Endodermal cell (in vitro differentiated cells): ENCODE measurements around the gene CRISPLD2. TPM values are rescaled to one million over a fixed set of nuclear protein-coding genes. Genes with fewer than 3 reads are reported as not detected.

Experiments
- DNase-seq: peaks from one replicate; pipeline ENCODE4 v3.0.0-alpha.2; 2017
- H3K27ac ChIP-seq: 2 replicates; pipeline ENCODE4 v1.5.1; 2013; ENCODE audit warnings: mild to moderate bottlenecking, low read depth, low read length, moderate library complexity
- H3K27me3 ChIP-seq: 2 replicates; pipeline ENCODE4 v1.6.1; 2013; ENCODE audit warnings: mild to moderate bottlenecking, low read length, moderate library complexity; ENCODE audit not compliant: insufficient read depth, control insufficient read depth, poor library complexity, severe bottlenecking
- H3K36me3 ChIP-seq: 2 replicates; pipeline ENCODE4 v1.7.0; 2013; ENCODE audit warnings: mild to moderate bottlenecking, low read length, moderate library complexity; ENCODE audit not compliant: control insufficient read depth, insufficient read depth
- H3K4me1 ChIP-seq: one replicate; pipeline ENCODE4 v1.7.0; 2013; ENCODE audit warnings: low read length; ENCODE audit not compliant: control insufficient read depth, insufficient read depth
- H3K4me3 ChIP-seq: 2 replicates; pipeline ENCODE4 v1.5.1; 2013; ENCODE audit warnings: mild to moderate bottlenecking, low read length, moderate library complexity
- H3K9ac ChIP-seq: 2 replicates; pipeline ENCODE4 v1.6.1; 2013; ENCODE audit warnings: mild to moderate bottlenecking, low read length, moderate library complexity; ENCODE audit not compliant: poor library complexity, severe bottlenecking; ENCODE audit errors: extremely low read depth
- H3K9me3 ChIP-seq: 2 replicates; pipeline ENCODE4 v1.6.1; 2013; ENCODE audit warnings: mild to moderate bottlenecking, low read length, moderate library complexity; ENCODE audit not compliant: control insufficient read depth
- H3K27ac Mint-ChIP-seq: 2 replicates; pipeline ENCODE4 v1.8.0; 2020; ENCODE audit warnings: mixed read lengths
- H3K27me3 Mint-ChIP-seq: 2 replicates; pipeline ENCODE4 v1.8.0; 2021; ENCODE audit warnings: mild to moderate bottlenecking, mixed read lengths; ENCODE audit not compliant: insufficient read depth
- H3K36me3 Mint-ChIP-seq: 2 replicates; pipeline ENCODE4 v1.8.0; 2020; ENCODE audit warnings: low read depth, mixed read lengths
- H3K4me1 Mint-ChIP-seq: 2 replicates; pipeline ENCODE4 v1.8.0; 2020; ENCODE audit warnings: mixed read lengths
- H3K4me3 Mint-ChIP-seq: 2 replicates; pipeline ENCODE4 v1.8.0; 2020; ENCODE audit warnings: mild to moderate bottlenecking, moderate library complexity, mixed read lengths
- H3K9me3 Mint-ChIP-seq: 2 replicates; pipeline ENCODE4 v1.8.0; 2020; ENCODE audit warnings: mild to moderate bottlenecking, mixed read lengths
- CTCF ChIP-seq: fragments of 200-600 bp; sonication (generic); conservative IDR thresholded peaks from 2 replicates; pipeline ENCODE4 v1.5.0; 2021; ENCODE audit warnings: antibody characterized with exemption, mild to moderate bottlenecking
- whole genome bisulfite sequencing, 2 experiments: methylation state at CpG; one replicate each; pipeline versions ENCODE4 v1.1.5 to v1.1.7; 2013; ENCODE audit warnings: missing lambda C conversion rate in 2 of 2, mixed read lengths in 1 of 2; ENCODE audit not compliant: insufficient coverage in 1 of 2, insufficient read length in 1 of 2; 5-methylcytosine and 5-hydroxymethylcytosine counted together
- total RNA-seq, 2 donors: library from RNA; stranded (reverse); fragmentation: NEBNext Ultra II Directional in 1 of 2; extraction: Animal tissue kit (Norgen Biotek cat#: 25700) in 1 of 2; gene quantifications; 2 replicates in 1 of 2; 3 replicates in 1 of 2; pipeline ENCODE4 v1.2.1, GENCODE V29; 2021

The CRISPLD2 gene
- total RNA-seq, 2 donors from 2014 or later, result 5.0 to 9.3 TPM

- Mint-ChIP-seq H3K9me3 (peaks cover 14% of the 10 kb centered on the region), H3K36me3 (no peaks in the 10 kb centered on the region)
Measured at GRCh38 chr16:84803146-84803545, 16.6 kb upstream of the CRISPLD2 start.

GRCh38 chr16:84804326-84804725, 15.5 kb upstream of the CRISPLD2 start:
- H3K4me3 ChIP-seq, result no peak overlapping the region
- no peaks in the 10 kb centered on the region for H3K36me3 ChIP-seq
- no peak for DNase-seq
- no peaks in the 10 kb centered on the region for H3K9me3 ChIP-seq
- Mint-ChIP-seq H3K27me3 (peaks cover 2% of the 10 kb centered on the region), H3K4me1 (no peaks in the 10 kb centered on the region), H3K36me3 (no peaks in the 10 kb centered on the region), H3K9me3 (peaks cover 14% of the 10 kb centered on the region), H3K27ac (no peak overlapping the region), H3K4me3 (no peak overlapping the region)
- no peaks in the 10 kb centered on the region for H3K27me3 ChIP-seq
- H3K4me1 ChIP-seq, result no peaks in the 10 kb centered on the region
- H3K27ac ChIP-seq, result no peak overlapping the region
- H3K9ac ChIP-seq, result no peak overlapping the region
- TF ChIP-seq CTCF, result no peak
- 92 to 95% methylated on average over 9 to 10 of the region's 10 CpGs for WGBS, 2 experiments

More at GRCh38 chr16:84803146-84803545, 16.6 kb upstream of the CRISPLD2 start:
- H3K27ac Mint-ChIP-seq, result no peak overlapping the region
- H3K36me3 ChIP-seq, result no peaks in the 10 kb centered on the region
- H3K27me3 Mint-ChIP-seq, result peaks cover 2% of the 10 kb centered on the region
- 84 to 85% methylated on average over 9 of the region's 9 CpGs for WGBS, 2 experiments
- no peaks in the 10 kb centered on the region for H3K27me3 ChIP-seq
- no peak for TF ChIP-seq CTCF
- H3K9ac ChIP-seq, result no peak overlapping the region
- no peaks in the 10 kb centered on the region for H3K4me1 Mint-ChIP-seq
- H3K4me1 ChIP-seq, result no peaks in the 10 kb centered on the region
- no peak overlapping the region for H3K27ac ChIP-seq
- no peak for DNase-seq
- H3K9me3 ChIP-seq, result no peaks in the 10 kb centered on the region
- no peak overlapping the region for H3K4me3 ChIP-seq
- no peak overlapping the region for H3K4me3 Mint-ChIP-seq

GRCh38 chr16:84806256-84806889, 13.4 kb upstream of the CRISPLD2 start:
- no peak overlapping the region for H3K9ac ChIP-seq

More at GRCh38 chr16:84806256-84806889, 13.4 kb upstream of the CRISPLD2 start:
- Mint-ChIP-seq H3K4me1 (no peaks in the 10 kb centered on the region), H3K9me3 (peaks cover 9% of the 10 kb centered on the region), H3K4me3 (no peak overlapping the region), H3K36me3 (no peaks in the 10 kb centered on the region), H3K27ac (no peak overlapping the region), H3K27me3 (peaks cover 2% of the 10 kb centered on the region)
- H3K4me1 ChIP-seq, result no peaks in the 10 kb centered on the region
- no peaks in the 10 kb centered on the region for H3K27me3 ChIP-seq
- no peak for DNase-seq
- no peak overlapping the region for H3K27ac ChIP-seq
- H3K4me3 ChIP-seq, result no peak overlapping the region
- H3K9me3 ChIP-seq, result no peaks in the 10 kb centered on the region
- TF ChIP-seq CTCF, result no peak
- WGBS, 2 experiments, result 85 to 87% methylated on average over 26 of the region's 26 CpGs
- H3K36me3 ChIP-seq, result no peaks in the 10 kb centered on the region
